T-helper 2 cell treated with Interferon-gamma antibody and Interleukin-4, amounts not matched to agents 100 ng/mL and 5 ng/mL, for 36 hours (primary cell): Measurements from ENCODE around the gene TJP3. TPM values are rescaled to one million over a fixed set of nuclear protein-coding genes. Genes with fewer than 3 reads are reported as not detected.

ENCODE experiments used
- intact Hi-C: fragments of 100-400 bp; cut with micrococcal nuclease; formaldehyde crosslinking; loops from one replicate; pipeline ENCODE4 v1.15.1; 2023
- total RNA-seq: library from RNA; stranded (reverse); gene quantifications from 2 replicates; pipeline ENCODE4 v1.2.3, GENCODE V29; 2022

Gene TJP3
- total RNA-seq, 1 donor from 2014 or later = 1.2 TPM

- intact Hi-C loops = loop anchor here (1.0 kb wide), 1 partner anchor 37 kb away; no protein-coding TSS in a partner anchor
Measured at GRCh38 chr19:3783660-3784584, 75.7 kb downstream of the TJP3 start.

DNA sequence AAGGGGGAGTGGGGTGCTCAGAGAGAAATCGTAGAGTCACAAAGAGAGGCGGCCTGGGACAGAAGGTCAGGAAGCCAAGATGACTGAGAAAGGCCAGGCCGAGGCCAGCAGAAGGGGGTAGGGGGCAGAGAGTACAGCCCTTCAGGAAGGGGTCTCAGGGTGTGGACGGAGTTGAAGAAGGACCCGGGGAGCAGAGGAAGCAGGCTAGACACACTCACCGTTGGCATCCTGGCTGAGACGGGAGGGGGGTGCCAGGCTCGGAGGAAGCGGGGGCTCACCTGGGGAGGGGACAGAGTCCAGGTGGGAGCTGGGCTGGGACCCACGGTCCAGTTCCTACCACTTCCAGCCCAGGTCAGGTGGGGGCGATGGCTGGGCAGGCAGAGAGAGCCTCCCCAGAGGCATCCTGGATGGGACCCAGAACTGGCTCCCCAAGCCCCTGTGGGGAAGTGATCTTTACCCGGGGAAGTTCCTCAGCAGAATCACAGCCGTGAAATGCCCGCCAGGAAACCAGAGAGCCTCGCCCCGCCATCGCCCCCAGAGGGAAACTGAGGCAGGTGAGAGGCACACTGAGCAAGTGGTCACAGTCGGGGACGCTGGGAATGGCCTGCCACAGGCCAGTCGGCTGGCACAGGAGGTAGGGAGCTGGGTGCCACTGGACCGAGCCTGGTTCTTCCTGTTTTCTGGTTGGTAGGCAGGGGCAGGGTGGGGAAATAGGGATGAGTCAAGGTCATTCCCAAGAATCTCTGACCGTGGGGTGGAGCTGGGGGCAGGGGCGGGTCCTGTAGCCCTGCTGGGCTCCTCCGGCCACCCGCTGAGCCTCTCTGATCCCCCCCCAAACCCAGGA is 76.6 kb downstream of the TJP3 start:
- intact Hi-C loops = no loop called here

DNA sequence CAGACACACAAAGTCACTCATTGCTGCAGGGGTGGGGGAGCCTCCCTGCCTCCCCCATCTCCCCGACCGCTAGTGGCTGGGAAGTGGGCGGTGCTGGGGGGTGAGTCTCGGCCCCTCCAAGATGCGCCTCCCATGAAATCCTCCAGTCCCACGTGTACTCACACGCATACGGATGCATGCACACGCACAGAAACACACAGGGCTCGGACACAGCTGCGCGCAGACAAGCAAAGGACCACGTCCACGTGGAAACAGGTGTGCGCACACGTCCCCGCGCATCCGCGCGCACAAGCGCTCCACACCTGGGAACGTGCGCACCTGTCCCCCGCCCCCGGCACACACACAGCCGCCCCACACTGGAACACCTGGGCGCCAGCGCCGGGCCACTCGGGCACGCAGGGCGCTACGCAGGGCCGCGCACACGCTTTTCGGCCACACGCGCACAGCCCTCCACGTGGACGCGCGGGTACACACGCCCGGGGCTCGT is 77.3 kb downstream of the TJP3 start:
- intact Hi-C loops = no loop called here

DNA sequence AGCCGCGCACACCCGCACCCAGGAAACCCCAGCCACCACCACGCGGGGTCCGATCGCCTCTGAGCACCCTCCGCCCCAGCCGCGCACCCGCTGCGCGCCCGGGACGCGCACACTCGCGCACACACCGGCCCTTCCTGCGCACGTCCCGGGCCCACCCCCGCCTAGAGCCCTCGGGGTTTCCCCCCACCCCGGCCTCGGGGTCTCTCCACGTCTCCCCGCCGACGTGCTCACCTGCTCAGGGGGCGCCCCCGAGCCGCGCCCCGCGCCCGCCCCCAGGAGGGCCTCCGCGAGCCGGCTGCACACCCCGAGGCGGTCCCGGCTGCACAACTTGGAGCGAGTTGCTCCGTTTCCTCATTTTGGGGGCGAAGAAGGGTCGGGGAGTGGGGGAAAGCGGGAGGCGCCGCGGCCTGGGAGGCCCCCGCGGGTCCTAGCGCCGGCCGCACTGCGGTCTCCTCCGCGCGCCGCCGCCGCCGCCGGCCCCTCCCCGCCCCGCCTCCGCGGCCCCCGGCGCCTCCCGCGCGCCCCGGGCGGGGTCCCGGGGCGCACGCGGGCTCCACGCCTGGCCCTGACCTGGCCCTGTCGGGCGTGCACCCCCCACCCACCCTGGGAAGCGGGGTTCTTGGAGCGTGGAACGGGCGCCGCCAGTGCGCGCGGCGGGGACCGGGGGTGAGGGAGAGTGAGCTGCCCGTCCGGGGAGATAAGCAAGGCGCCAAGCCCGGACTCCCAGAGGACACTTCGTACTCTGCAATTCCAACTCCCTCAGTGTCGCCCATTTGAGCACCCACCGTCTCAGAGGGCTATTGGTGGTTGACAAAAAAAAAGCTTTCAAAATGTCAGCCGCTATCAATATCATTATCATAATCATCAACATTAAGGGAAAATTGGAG is 78.0 kb downstream of the TJP3 start, which contains the start of gene MATK:
Gene MATK, minus strand, starts transcription at position 444 of the 887 bp plus-strand sequence. CDS start 1,246 bp downstream, outside the sequence.
- intact Hi-C loops = no loop called here

DNA sequence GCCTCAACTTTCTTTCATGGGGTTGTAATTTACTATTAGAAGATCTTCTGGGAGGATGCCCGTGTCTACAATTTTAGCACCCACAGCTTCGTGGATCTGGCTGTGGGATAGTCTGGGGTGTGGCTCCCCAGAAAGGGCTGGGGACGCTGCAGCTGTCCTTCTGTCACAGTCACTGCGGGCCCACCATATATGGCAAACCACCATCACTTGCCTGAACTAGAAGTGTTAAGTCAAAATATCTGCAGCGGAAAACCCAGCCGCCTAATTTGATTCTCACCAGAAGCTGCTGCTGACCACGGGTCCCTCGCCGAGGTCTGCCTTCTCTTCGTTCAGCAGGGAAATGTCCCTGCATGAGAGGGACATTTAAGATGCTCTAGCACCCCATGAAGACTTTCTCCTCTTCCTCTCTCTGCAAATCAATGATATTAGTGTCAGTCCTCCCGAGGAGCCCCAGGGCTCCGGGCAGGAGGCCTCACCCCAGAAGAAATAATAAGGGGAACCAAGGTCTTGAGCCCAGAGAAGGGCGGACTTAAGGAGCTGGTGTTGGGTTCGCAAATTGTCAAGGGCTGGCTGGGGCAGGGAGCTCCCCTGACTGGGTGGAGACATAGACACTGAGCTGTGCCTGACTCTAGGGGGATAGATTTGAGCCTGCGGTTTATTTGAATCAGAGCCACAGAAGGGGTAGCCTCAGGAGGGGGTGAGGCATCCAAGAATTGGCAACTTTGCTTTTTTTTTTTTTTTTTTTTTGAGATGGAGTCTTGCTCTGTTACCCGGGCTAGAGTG is 81.0 kb downstream of the TJP3 start:
- intact Hi-C loops = no loop called here

DNA sequence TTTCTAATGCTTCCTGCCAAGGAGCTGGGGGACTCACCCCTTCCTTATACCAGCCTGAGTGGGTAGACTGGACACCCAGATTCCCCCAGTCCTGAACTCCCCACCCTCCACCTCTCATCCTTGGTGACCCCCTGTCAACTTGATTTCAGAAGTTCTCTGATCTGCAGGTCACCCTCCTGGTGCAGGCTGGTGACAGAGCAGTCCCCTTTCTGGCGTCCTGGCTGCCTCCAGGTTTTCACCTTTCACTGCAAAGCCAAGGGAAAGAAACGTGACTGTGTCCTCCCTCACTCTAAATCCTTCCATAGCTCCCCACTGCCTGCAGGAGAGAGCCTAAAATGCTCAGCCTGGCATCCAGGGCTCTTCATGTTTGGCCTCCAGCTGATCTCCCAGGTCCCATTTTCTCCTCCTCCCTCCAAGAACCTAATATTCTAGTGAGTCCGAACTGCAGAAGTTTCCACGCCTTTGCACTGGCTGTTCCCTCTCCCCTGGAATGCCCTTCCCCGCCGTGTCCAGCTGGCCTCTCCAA is 82.1 kb downstream of the TJP3 start:
- intact Hi-C loops = no loop called here

- intact Hi-C loops = no loop called here
Measured at GRCh38 chr19:3790941-3791340, 82.8 kb downstream of the TJP3 start.

GRCh38 chr19:3792114-3792513 is 83.9 kb downstream of the TJP3 start:
- intact Hi-C loops = no loop called here

GRCh38 chr19:3793799-3794198 is 85.6 kb downstream of the TJP3 start:
- intact Hi-C loops = no loop called here

GRCh38 chr19:3796358-3796757 is 88.2 kb downstream of the TJP3 start:
- intact Hi-C loops = no loop called here

- intact Hi-C loops = no loop called here
Measured at GRCh38 chr19:3798137-3798536, 90.0 kb downstream of the TJP3 start.

Other genes with a start within 250 kb of the TJP3 start
- gene SMIM24, start 227.9 kb upstream of the TJP3 start, total RNA-seq = 1.3 and 1.5 TPM in 2 replicates
- gene SMIM44, start 224.9 kb upstream of the TJP3 start, total RNA-seq = not detected in 2 replicates
- 15.7 and 16.2 TPM in 2 replicates for gene DOHH, start 207.7 kb upstream of the TJP3 start, total RNA-seq
- gene FZR1, start 202.1 kb upstream of the TJP3 start, total RNA-seq = 62.8 and 65.2 TPM in 2 replicates
- 4.5 TPM in 2 replicates for gene TEKTIP1, start 169.2 kb upstream of the TJP3 start, total RNA-seq
- gene MFSD12, start 150.8 kb upstream of the TJP3 start, total RNA-seq = 66.6 and 71.2 TPM in 2 replicates
- 38.7 and 41.0 TPM in 2 replicates for gene HMG20B, start 135.4 kb upstream of the TJP3 start, total RNA-seq
- 0.41 and 0.48 TPM in 2 replicates for gene GIPC3, start 122.9 kb upstream of the TJP3 start, total RNA-seq
- gene TBXA2R, start 101.5 kb upstream of the TJP3 start, total RNA-seq = 0.52 and 0.93 TPM in 2 replicates
- 32.6 and 34.8 TPM in 2 replicates for gene CACTIN, start 81.6 kb upstream of the TJP3 start, total RNA-seq
- 15.6 TPM in 2 replicates for gene PIP5K1C, start 7.9 kb upstream of the TJP3 start, total RNA-seq
- gene APBA3, start 53.3 kb downstream of the TJP3 start, total RNA-seq = 40.5 and 42.3 TPM in 2 replicates
- 100 and 105 TPM in 2 replicates for gene MRPL54, start 54.3 kb downstream of the TJP3 start, total RNA-seq
- not detected in 2 replicates for gene RAX2, start 63.8 kb downstream of the TJP3 start, total RNA-seq
- 16.4 and 18.8 TPM in 2 replicates for gene MATK, start 78.0 kb downstream of the TJP3 start, total RNA-seq
- 0.25 and 0.30 TPM in 2 replicates for gene ZFR2, start 160.7 kb downstream of the TJP3 start, total RNA-seq
- not detected in 2 replicates for gene ATCAY, start 172.3 kb downstream of the TJP3 start, total RNA-seq
- not detected in 2 replicates for gene NMRK2, start 224.7 kb downstream of the TJP3 start, total RNA-seq